HUES6 (cell line): Measurements from ENCODE around the gene KIAA1614.
"Not testable (repeated sequence)": the region's sequence is repeated elsewhere in the genome, so short reads cannot be mapped to it uniquely, and the experiment has no call there.

ENCODE experiments used
- H3K27ac ChIP-seq: 2 replicates; pipeline ENCODE4 v1.7.0; 2013; ENCODE audit warnings: low read depth, mild to moderate bottlenecking, low read length, inconsistent platforms
- H3K27me3 ChIP-seq: 2 replicates; pipeline ENCODE4 v1.6.1; 2013; ENCODE audit warnings: low read length; ENCODE audit not compliant: control insufficient read depth, insufficient read depth
- H3K36me3 ChIP-seq: 2 replicates; pipeline ENCODE4 v1.6.1; 2013; ENCODE audit warnings: low read length; ENCODE audit not compliant: control insufficient read depth, insufficient read depth
- H3K4me1 ChIP-seq: 2 replicates; pipeline ENCODE4 v1.6.1; 2013; ENCODE audit warnings: low read length; ENCODE audit not compliant: control insufficient read depth, insufficient read depth
- H3K4me3 ChIP-seq: 2 replicates; pipeline ENCODE4 v1.5.1; 2013; ENCODE audit warnings: low read depth, low read length
- H3K9ac ChIP-seq: one replicate; pipeline ENCODE4 v1.6.1; 2013; ENCODE audit warnings: mild to moderate bottlenecking, low read length
- H3K9me3 ChIP-seq: 2 replicates; pipeline ENCODE4 v1.6.1; 2013; ENCODE audit warnings: low read depth, low read length; ENCODE audit not compliant: control insufficient read depth, insufficient read depth

KIAA1614 gene

GRCh38 chr1:180966744-180967536 is 54.2 kb downstream of the KIAA1614 start:
- H3K27me3 ChIP-seq, result no peaks in the 10 kb centered on the region
- no peak overlapping the region for H3K27ac ChIP-seq
- no peaks in the 10 kb centered on the region for H3K9me3 ChIP-seq
- no peak overlapping the region for H3K4me3 ChIP-seq
- no peak overlapping the region for H3K9ac ChIP-seq
- H3K36me3 ChIP-seq, result peaks cover 35% of the 10 kb centered on the region
- H3K4me1 ChIP-seq, result no peaks in the 10 kb centered on the region

GRCh38 chr1:180967558-180967957 is 54.9 kb downstream of the KIAA1614 start:
- Histone ChIP-seq H3K27ac (no peak overlapping the region), H3K9me3 (no peaks in the 10 kb centered on the region), H3K36me3 (peaks cover 40% of the 10 kb centered on the region), H3K4me1 (no peaks in the 10 kb centered on the region), H3K9ac (no peak overlapping the region), H3K4me3 (no peak overlapping the region), H3K27me3 (no peaks in the 10 kb centered on the region)

- H3K27me3 ChIP-seq, H3K4me1 ChIP-seq, H3K9me3 ChIP-seq, H3K4me3 ChIP-seq, H3K27ac ChIP-seq, H3K9ac ChIP-seq: not testable (repeated sequence)
- peaks cover 48% of the 10 kb centered on the region for H3K36me3 ChIP-seq
Observed at GRCh38 chr1:180968834-180969233, 56.1 kb downstream of the KIAA1614 start.

GRCh38 chr1:180969434-180969833 is 56.7 kb downstream of the KIAA1614 start:
- no peak overlapping the region for H3K9ac ChIP-seq
- no peak overlapping the region for H3K27ac ChIP-seq
- peaks cover 48% of the 10 kb centered on the region for H3K36me3 ChIP-seq
- no peaks in the 10 kb centered on the region for H3K27me3 ChIP-seq
- no peaks in the 10 kb centered on the region for H3K4me1 ChIP-seq
- H3K9me3 ChIP-seq, result no peaks in the 10 kb centered on the region
- no peak overlapping the region for H3K4me3 ChIP-seq

- Histone ChIP-seq H3K27me3 (no peaks in the 10 kb centered on the region), H3K4me1 (no peaks in the 10 kb centered on the region), H3K9me3 (no peaks in the 10 kb centered on the region), H3K27ac (no peak overlapping the region), H3K9ac (no peak overlapping the region), H3K36me3 (peaks cover 55% of the 10 kb centered on the region), H3K4me3 (no peak overlapping the region)
Observed at GRCh38 chr1:180970333-180971079, 57.8 kb downstream of the KIAA1614 start.

GRCh38 chr1:180971273-180971997 is 58.7 kb downstream of the KIAA1614 start:
- Histone ChIP-seq H3K9me3 (no peaks in the 10 kb centered on the region), H3K27me3 (no peaks in the 10 kb centered on the region), H3K36me3 (peaks cover 64% of the 10 kb centered on the region), H3K4me1 (no peaks in the 10 kb centered on the region), H3K4me3 (no peak overlapping the region), H3K27ac (no peak overlapping the region), H3K9ac (no peak overlapping the region)

GRCh38 chr1:180973369-180973768 is 60.7 kb downstream of the KIAA1614 start:
- no peaks in the 10 kb centered on the region for H3K9me3 ChIP-seq
- H3K9ac ChIP-seq, result no peak overlapping the region
- peaks cover 68% of the 10 kb centered on the region for H3K36me3 ChIP-seq
- H3K4me3 ChIP-seq, result no peak overlapping the region
- no peak overlapping the region for H3K27ac ChIP-seq
- no peaks in the 10 kb centered on the region for H3K4me1 ChIP-seq
- no peaks in the 10 kb centered on the region for H3K27me3 ChIP-seq

GRCh38 chr1:180974236-180974635 is 61.5 kb downstream of the KIAA1614 start:
- H3K4me1 ChIP-seq, result no peaks in the 10 kb centered on the region
- H3K36me3 ChIP-seq, result peaks cover 66% of the 10 kb centered on the region
- H3K9me3 ChIP-seq, result no peaks in the 10 kb centered on the region
- H3K4me3 ChIP-seq, result no peak overlapping the region
- no peak overlapping the region for H3K9ac ChIP-seq
- no peaks in the 10 kb centered on the region for H3K27me3 ChIP-seq
- no peak overlapping the region for H3K27ac ChIP-seq

GRCh38 chr1:180975551-180975950 is 62.9 kb downstream of the KIAA1614 start:
- H3K9ac ChIP-seq, result no peak overlapping the region
- H3K27me3 ChIP-seq, result no peaks in the 10 kb centered on the region
- no peak overlapping the region for H3K4me3 ChIP-seq
- peaks cover 57% of the 10 kb centered on the region for H3K36me3 ChIP-seq
- H3K27ac ChIP-seq, result no peak overlapping the region
- no peaks in the 10 kb centered on the region for H3K9me3 ChIP-seq
- no peaks in the 10 kb centered on the region for H3K4me1 ChIP-seq

- Histone ChIP-seq H3K4me3 (no peak overlapping the region), H3K9ac (no peak overlapping the region), H3K4me1 (no peaks in the 10 kb centered on the region), H3K27ac (no peak overlapping the region), H3K36me3 (peaks cover 57% of the 10 kb centered on the region), H3K27me3 (no peaks in the 10 kb centered on the region), H3K9me3 (no peaks in the 10 kb centered on the region)
Observed at GRCh38 chr1:180976191-180976590, 63.5 kb downstream of the KIAA1614 start.
